ENCODE measurements around the gene PDLIM4.

The PDLIM4 gene

DNA sequence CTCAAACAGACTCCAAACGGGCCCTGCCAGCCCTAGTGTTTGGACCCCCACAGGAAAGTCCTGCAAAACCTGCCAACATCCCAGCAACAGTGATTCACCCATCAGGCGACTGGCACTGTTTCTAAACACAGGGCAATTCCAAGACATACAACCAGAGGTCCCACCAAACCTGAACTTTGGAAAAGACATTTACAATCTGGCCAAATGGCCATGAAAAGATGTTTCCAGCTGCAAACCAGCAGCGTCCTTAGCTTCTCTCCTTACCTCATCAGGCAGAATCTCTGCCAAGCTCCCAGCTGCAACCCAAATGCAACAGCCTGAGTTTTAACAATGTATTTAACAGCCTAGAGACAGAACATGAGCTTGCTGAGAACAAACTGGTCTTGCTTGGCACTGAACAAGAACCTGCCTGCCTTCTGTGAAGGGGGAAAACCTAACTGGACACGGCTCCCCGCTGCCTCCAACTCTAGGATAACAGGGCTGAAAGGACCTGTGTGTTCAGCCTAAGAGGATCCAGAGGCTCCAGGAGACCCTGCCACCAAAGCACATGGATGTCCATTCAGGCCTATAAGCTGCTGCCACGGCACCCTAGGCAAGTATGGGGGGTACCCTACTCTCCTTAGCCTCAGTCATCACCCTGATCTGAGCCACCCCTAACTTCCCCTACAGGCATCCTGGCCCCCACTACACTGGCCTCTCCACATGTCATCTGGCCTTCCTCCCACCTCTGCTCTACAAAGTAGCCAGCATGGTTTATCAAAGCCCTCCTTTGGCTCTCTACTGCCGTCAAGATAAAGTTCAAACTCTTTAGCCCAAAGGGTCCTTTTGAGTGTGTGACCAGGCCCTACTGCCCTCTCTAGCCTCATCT is 35.5 kb upstream of the PDLIM4 start:
- TF ChIP-seq, protein P1, sequence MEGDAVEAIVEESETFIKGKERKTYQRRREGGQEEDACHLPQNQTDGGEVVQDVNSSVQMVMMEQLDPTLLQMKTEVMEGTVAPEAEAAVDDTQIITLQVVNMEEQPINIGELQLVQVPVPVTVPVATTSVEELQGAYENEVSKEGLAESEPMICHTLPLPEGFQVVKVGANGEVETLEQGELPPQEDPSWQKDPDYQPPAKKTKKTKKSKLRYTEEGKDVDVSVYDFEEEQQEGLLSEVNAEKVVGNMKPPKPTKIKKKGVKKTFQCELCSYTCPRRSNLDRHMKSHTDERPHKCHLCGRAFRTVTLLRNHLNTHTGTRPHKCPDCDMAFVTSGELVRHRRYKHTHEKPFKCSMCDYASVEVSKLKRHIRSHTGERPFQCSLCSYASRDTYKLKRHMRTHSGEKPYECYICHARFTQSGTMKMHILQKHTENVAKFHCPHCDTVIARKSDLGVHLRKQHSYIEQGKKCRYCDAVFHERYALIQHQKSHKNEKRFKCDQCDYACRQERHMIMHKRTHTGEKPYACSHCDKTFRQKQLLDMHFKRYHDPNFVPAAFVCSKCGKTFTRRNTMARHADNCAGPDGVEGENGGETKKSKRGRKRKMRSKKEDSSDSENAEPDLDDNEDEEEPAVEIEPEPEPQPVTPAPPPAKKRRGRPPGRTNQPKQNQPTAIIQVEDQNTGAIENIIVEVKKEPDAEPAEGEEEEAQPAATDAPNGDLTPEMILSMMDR (conservative IDR thresholded peaks at IDR 0.05; ENCODE audit: low read depth, low read length): no peak
- H3K4me3 ChIP-seq (ENCODE audit: low read length): no peak overlapping the region
- DNase-seq (ENCODE audit: low read depth): no peak

DNA sequence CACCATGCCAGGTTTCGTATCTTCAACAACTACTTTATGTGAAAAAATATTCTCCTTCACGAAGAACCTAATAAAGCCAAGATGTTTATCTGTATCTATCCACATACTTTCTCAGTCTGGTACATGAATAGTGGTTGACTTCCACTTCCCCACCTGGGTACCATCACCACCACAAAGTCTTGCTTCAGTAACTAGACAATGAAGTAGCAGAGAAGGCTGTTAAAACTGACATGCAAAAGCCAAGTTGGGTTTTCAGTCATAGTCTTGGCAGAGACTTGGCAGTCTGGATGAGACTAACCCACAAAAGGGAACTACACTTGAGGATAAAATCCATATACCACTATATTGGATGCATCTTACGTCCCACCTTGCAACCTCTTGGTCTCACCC is 34.9 kb upstream of the PDLIM4 start:
- H3K4me3 ChIP-seq (ENCODE audit: low read length): no peak overlapping the region
- TF ChIP-seq, protein P1 (conservative IDR thresholded peaks at IDR 0.05; ENCODE audit: low read depth, low read length): no peak
- DNase-seq (ENCODE audit: low read depth): no peak

DNA sequence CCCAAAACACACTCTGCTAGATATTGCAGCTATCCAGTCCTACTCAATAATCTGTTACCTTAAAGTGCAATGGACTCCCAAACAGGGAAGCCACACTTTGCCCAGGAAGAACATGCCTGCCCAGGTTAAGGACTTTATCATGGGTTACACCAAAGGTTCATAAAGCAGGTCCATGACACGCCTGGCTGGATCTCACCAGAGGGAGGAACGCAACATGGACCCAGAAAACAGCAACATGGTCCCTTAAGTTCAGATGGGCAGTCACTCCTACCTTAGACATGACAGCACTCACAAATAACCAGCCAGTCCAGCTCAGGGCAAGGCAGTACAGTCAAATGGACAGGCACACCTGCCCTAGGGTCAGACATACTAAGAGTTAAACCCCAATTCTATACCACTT is 33.6 kb upstream of the PDLIM4 start:
- TF ChIP-seq, protein P1 (conservative IDR thresholded peaks at IDR 0.05; ENCODE audit: low read depth, low read length): no peak
- DNase-seq (ENCODE audit: low read depth): no peak
- no peak overlapping the region for H3K4me3 ChIP-seq (ENCODE audit: low read length)

DNA sequence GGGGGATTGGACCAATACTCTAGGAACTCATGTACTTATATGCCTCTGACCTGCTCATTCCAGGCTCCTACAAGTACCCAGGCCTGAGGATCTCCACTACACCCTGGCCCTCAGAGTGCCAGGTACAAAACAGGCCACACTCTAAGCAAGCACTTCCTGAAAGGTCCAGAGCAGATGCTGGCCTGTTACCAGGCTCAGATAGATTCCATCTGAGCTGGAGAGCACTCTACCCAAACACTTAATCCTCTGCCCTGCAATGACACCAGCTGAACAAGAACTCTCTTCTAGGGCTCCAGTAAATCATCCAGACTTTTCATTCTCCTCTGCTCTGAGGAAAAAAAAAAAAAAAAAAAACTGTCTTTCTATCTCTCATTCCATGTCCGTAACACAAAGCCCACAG is 32.8 kb upstream of the PDLIM4 start:
- no peak for DNase-seq (ENCODE audit: low read depth)
- TF ChIP-seq, protein P1 (conservative IDR thresholded peaks at IDR 0.05; ENCODE audit: low read depth, low read length): no peak
- no peak overlapping the region for H3K4me3 ChIP-seq (ENCODE audit: low read length)

DNA sequence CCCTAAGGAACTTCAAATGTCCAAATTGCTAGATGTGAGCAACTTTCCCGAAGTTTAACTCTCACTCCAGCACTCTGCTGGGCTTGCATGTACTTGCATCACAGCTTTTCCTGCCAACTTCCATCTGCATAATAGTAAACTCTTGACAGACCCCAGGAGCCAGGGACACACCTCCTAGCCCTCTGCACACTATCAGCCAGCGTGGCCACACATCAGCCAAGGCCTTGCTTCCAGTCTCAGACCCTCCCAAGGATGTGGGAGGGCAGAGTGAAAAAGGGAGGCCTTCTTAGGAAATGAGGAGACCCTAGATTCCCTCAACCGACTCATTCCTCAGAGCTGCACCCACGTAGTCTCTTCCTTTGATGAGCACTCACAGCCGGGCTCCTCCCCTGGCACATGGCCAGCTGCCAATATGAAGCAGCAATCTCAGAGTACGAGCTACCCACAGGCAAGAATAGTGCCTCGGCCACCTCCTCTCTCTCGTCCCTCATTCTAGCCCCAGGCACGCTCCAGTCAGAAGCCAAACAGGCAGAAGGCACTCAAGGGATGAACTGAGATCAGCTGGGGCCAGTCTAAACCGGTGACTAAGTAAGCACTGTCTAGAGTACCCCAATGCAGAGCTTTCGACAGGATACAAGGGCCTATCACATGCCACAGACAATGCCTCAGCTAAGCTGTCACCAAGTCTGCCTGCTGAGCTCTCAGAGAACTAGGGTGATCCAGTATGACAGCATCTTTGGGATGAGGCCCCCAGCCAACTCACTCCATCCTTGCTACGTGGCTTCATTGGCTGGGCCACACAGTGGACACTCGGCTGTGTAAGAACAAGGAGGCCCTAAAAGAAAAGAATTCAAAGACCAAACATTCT is 32.1 kb upstream of the PDLIM4 start:
- TF ChIP-seq, protein P1 (conservative IDR thresholded peaks at IDR 0.05; ENCODE audit: low read depth, low read length): no peak
- no peak for DNase-seq (ENCODE audit: low read depth)
- no peak overlapping the region for H3K4me3 ChIP-seq (ENCODE audit: low read length)

DNA sequence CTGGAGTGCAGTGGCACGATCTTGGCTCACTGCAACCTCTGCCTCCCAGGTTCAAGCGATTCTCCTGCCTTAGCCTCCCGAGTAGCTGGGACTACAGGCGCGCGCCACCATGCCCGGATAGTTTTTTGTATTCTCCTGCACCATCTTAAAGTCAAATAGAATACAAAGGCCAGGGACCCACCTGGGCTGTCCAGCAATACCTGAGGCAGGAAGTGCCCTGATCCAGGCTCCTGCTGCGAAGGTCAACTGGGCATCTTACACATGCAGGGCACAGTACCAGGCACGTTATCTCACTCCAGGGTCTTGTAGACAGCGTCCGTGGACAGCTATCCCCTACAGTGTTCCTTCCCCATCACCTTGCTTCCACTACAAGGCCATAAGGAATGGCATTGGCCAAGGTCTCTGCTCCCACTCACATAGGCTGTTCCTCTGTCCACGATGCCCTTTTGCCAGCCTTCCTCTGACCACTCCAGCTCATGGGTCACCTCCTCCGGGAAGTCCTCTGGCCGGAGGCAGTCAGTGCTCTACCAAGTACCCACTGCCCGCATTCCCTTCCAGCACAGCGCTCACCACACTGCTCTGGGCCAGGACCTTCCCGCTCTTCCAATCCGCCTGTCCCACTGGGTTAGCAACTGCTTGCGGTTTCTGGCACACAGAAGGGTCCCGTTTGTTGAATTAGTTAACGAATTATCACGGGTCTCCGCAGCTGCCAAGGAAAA is 30.8 kb upstream of the PDLIM4 start:
- H3K4me3 ChIP-seq (ENCODE audit: low read length): peak overlapping the region; percentile 61
- DNase-seq (ENCODE audit: low read depth): no peak
- TF ChIP-seq, protein P1 (conservative IDR thresholded peaks at IDR 0.05; ENCODE audit: low read depth, low read length): no peak

All from retinal pigment epithelial cell (primary cell).